AG04450 (cell line): ENCODE measurements around the gene OR56A4. TPM values are rescaled to one million over a fixed set of nuclear protein-coding genes. Genes with fewer than 3 reads are reported as not detected.

ENCODE experiments used
- CTCF ChIA-PET: fragments of 300-600, 350-600 bp; formaldehyde crosslinking; extraction: SDS; loops from one replicate; lab custom pipeline; 2022; ENCODE audit warnings: antibody characterized with exemption, inconsistent platforms; lab: Charles Lee
- POLR2A ChIA-PET: fragments of 350-600 bp; formaldehyde crosslinking; extraction: SDS; loops from one replicate; lab custom pipeline; 2021; ENCODE audit warnings: antibody characterized with exemption, inconsistent platforms; lab: Yijun Ruan, JAX
- DNase-seq: peaks from one replicate; pipeline ENCODE4 v3.0.0-alpha.2; 2011; ENCODE audit warnings: low read depth, low spot score
- H3K27ac ChIP-seq: one replicate; pipeline ENCODE4 v1.5.1; 2012; ENCODE audit warnings: low read depth, low read length, control low read depth
- H3K27me3 ChIP-seq: one replicate; pipeline ENCODE4 v1.6.0; 2012; ENCODE audit warnings: low read length; ENCODE audit not compliant: control insufficient read depth, insufficient read depth
- H3K4me3 ChIP-seq: 2 replicates; pipeline ENCODE4 v1.5.1; 2011; ENCODE audit warnings: mild to moderate bottlenecking, low read depth, low read length, control low read depth
- H3K9me3 ChIP-seq: 2 replicates; pipeline ENCODE4 v1.5.1; 2012; ENCODE audit warnings: low read length; ENCODE audit not compliant: control insufficient read depth, insufficient read depth
- CTCF ChIP-seq: IDR thresholded peaks from 2 replicates; pipeline ENCODE4 v1.5.1; 2011; ENCODE audit warnings: low read depth, low read length, control low read depth, inconsistent platforms
- polyA plus RNA-seq: library from polyadenylated mRNA; depleted of rRNA; stranded (reverse); fragments of >200 nt; gene quantifications from 2 replicates; pipeline ENCODE4 v1.2.3, GENCODE V29; 2011

OR56A4 gene
- polyA plus RNA-seq, 1 experiment, result not detected

- CTCF ChIA-PET, result interaction anchor here (4.5 kb wide), 1 partner anchor 374 kb away, joined by 30 read pairs; no protein-coding TSS in a partner anchor
These were observed 17.5 kb downstream of the OR56A4 start for GRCh38 chr11:5989203-5989602.

GRCh38 chr11:5986885-5987284 lies 19.9 kb downstream of the OR56A4 start, which contains the start of gene OR52L1:
TSS of gene OR52L1 (minus strand) at chr11:5986985. CDS start at chr11:5986930, 55 bp downstream.
- TF ChIP-seq CTCF, result no peak
- CTCF ChIA-PET, result interaction anchor here (0.6 kb wide), 1 partner anchor 477 kb away, joined by 3 read pairs; no protein-coding TSS in a partner anchor
- Histone ChIP-seq H3K27ac (no peak within 1 kb of the TSS), H3K9me3 (peaks cover 11% of the 10 kb centered on the region; the same call in 1 of the 2 replicates), H3K4me3 (no peak within 1 kb of the TSS), H3K27me3 (no peaks in the 10 kb centered on the region)
- DNase-seq, result no peak
- POLR2A ChIA-PET, result no interaction called here

More at GRCh38 chr11:5989203-5989602, 17.5 kb downstream of the OR56A4 start:
- H3K9me3 ChIP-seq, result peaks cover 2% of the 10 kb centered on the region; the same call in 1 of the 2 replicates
- no peaks in the 10 kb centered on the region for H3K27me3 ChIP-seq
- DNase-seq, result no peak
- H3K27ac ChIP-seq, result no peak overlapping the region
- POLR2A ChIA-PET, result no interaction called here
- TF ChIP-seq CTCF, result no peak
- no peak overlapping the region for H3K4me3 ChIP-seq

GRCh38 chr11:5983443-5983842 lies 23.3 kb downstream of the OR56A4 start:
- ChIA-PET CTCF (no interaction called here), POLR2A (no interaction called here)
- H3K27ac ChIP-seq, result no peak overlapping the region
- H3K27me3 ChIP-seq, result no peaks in the 10 kb centered on the region
- peaks cover 10% of the 10 kb centered on the region; the same call in 1 of the 2 replicates for H3K9me3 ChIP-seq
- no peak for DNase-seq
- no peak overlapping the region for H3K4me3 ChIP-seq
- TF ChIP-seq CTCF, result no peak

- CTCF ChIA-PET, result no interaction called here
- TF ChIP-seq CTCF, result no peak
- Histone ChIP-seq H3K27me3 (no peaks in the 10 kb centered on the region), H3K4me3 (no peak overlapping the region), H3K9me3 (no peaks in the 10 kb centered on the region), H3K27ac (no peak overlapping the region)
- POLR2A ChIA-PET, result interaction anchor here (0.7 kb wide), 1 partner anchor 526 kb away, joined by 3 read pairs; no protein-coding TSS in a partner anchor
- no peak for DNase-seq
These were observed 33.2 kb downstream of the OR56A4 start for GRCh38 chr11:5973530-5973929.

GRCh38 chr11:5968394-5968793 lies 38.4 kb downstream of the OR56A4 start, which contains the start of gene OR56A5:
TSS of gene OR56A5 (minus strand) at chr11:5968494. CDS start at chr11:5968494, 0 bp downstream.
- H3K27ac ChIP-seq, result no peak within 1 kb of the TSS
- ChIA-PET CTCF (no interaction called here), POLR2A (no interaction called here)
- no peak within 1 kb of the TSS for H3K4me3 ChIP-seq
- H3K9me3 ChIP-seq, result peaks cover 8% of the 10 kb centered on the region; the same call in 1 of the 2 replicates
- no peak for DNase-seq
- H3K27me3 ChIP-seq, result no peaks in the 10 kb centered on the region
- TF ChIP-seq CTCF, result no peak
